Activated CD4-positive, alpha-beta T cell treated with anti-CD3 and anti-CD28 coated beads, Interleukin-2, amount 10 ng/mL, durations not matched to agents 24 days and 14 days (primary cell): Measurements from ENCODE around the gene SBK3. TPM values are rescaled to one million over a fixed set of nuclear protein-coding genes. Genes with fewer than 3 reads are reported as not detected.
"Not testable (repeated sequence)": the region's sequence is repeated elsewhere in the genome, so short reads cannot be mapped to it uniquely, and the experiment has no call there.

ENCODE experiments used
- DNase-seq: peaks from one replicate; pipeline ENCODE4 v3.0.0; 2022
- H3K27ac Mint-ChIP-seq: one replicate; pipeline ENCODE4 v1.8.0; 2022; ENCODE audit warnings: mild to moderate bottlenecking, mixed read lengths
- H3K27me3 Mint-ChIP-seq: one replicate; pipeline ENCODE4 v1.8.0; 2022; ENCODE audit warnings: mixed read lengths
- H3K36me3 Mint-ChIP-seq: one replicate; pipeline ENCODE4 v1.8.0; 2022; ENCODE audit warnings: low read depth, mild to moderate bottlenecking, mixed read lengths
- H3K4me1 Mint-ChIP-seq: one replicate; pipeline ENCODE4 v1.8.0; 2021; ENCODE audit warnings: mixed read lengths
- H3K4me3 Mint-ChIP-seq: one replicate; pipeline ENCODE4 v1.8.0; 2022; ENCODE audit warnings: mild to moderate bottlenecking, moderate library complexity, mixed read lengths
- H3K9me3 Mint-ChIP-seq: one replicate; pipeline ENCODE4 v1.8.0; 2021; ENCODE audit warnings: mixed read lengths
- intact Hi-C: fragments of 100-400 bp; cut with micrococcal nuclease; formaldehyde crosslinking; loops from one replicate; pipeline ENCODE4 v1.15.1; 2023
- total RNA-seq: library from RNA; stranded (reverse); gene quantifications from 2 replicates; pipeline ENCODE4 v1.2.3, GENCODE V29; 2022

SBK3 gene
- total RNA-seq, 1 donor from 2014 or later: not detected

DNA sequence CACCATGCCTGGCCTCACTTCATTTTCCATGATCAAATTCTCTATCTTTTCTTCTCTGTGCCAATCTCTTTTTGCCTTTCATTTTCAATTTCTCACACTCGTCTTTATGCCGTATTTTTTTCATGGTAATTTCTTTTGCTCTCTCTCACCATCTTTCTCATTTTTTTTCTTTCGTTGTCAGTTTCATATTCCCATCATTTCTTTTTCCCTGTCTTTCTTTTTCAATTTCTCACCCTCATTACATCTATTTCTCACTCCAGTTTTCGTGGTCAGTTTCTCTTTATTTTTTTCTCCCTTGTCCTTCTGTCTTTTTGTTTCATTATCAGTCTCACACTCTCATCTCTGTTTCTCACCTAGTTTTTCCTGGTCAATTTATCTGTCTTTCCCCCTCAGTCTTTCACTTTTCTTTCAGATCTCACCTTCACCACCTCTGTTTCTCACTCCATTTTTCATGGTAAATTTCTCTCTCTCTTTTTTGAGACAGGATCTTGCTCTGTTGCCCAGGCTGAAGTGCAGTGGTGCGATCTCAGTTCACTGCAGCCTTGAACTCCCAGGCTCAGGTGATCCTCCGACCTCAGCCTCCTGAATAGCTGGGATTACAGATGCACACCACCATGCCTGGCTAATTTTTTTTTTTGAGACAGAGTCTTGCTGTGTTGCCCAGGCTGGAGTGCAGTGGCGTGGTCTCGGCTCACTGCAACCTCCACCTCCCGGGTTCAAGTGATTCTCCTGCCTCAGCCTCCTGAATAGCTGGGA lies 43.0 kb downstream of the SBK3 start:
- Mint-ChIP-seq H3K27ac (no peak overlapping the region), H3K36me3 (peaks cover 11% of the 10 kb centered on the region), H3K4me1 (peaks cover 20% of the 10 kb centered on the region), H3K9me3 (peaks cover 7% of the 10 kb centered on the region), H3K4me3 (peak overlapping the region; percentile 13), H3K27me3 (peaks cover 4% of the 10 kb centered on the region)
- intact Hi-C loops: loop anchor here (5.0 kb wide), 1 partner anchor 200 kb away; no protein-coding TSS in a partner anchor
- no peak for DNase-seq

DNA sequence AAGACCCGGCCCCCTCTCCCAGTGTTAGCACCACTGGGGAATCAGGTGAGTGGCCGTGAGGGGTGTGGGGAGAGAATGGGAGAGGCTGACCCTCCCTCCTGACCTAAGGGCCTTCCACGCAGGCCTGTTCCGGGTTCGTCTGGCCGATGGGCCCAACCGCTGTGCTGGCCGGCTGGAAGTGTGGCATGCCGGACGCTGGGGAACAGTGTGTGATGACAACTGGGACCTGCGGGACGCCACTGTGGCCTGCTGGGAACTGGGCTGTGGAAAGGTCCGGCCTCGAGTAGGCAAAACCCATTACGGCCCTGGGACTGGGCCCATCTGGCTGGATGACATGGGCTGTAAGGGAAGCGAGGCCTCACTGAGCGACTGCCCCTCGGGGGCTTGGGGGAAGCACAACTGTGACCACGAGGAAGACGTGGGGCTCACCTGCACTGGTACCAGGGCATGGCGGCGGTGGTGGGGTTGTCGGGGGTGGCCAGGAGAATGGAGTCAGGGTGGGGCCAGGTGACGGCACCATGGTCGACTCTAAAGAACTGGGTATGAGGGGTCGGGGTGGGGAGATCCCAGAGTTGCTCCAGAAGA lies 44.9 kb downstream of the SBK3 start:
- no peak overlapping the region for H3K27ac Mint-ChIP-seq
- H3K36me3 Mint-ChIP-seq: peaks cover 11% of the 10 kb centered on the region
- H3K4me1 Mint-ChIP-seq: peaks cover 20% of the 10 kb centered on the region
- H3K27me3 Mint-ChIP-seq: peaks cover 4% of the 10 kb centered on the region
- no peak for DNase-seq
- intact Hi-C loops: loop anchor here (5.0 kb wide), 1 partner anchor 198 kb away; no protein-coding TSS in a partner anchor
- no peak overlapping the region for H3K4me3 Mint-ChIP-seq
- peaks cover 7% of the 10 kb centered on the region for H3K9me3 Mint-ChIP-seq

DNA sequence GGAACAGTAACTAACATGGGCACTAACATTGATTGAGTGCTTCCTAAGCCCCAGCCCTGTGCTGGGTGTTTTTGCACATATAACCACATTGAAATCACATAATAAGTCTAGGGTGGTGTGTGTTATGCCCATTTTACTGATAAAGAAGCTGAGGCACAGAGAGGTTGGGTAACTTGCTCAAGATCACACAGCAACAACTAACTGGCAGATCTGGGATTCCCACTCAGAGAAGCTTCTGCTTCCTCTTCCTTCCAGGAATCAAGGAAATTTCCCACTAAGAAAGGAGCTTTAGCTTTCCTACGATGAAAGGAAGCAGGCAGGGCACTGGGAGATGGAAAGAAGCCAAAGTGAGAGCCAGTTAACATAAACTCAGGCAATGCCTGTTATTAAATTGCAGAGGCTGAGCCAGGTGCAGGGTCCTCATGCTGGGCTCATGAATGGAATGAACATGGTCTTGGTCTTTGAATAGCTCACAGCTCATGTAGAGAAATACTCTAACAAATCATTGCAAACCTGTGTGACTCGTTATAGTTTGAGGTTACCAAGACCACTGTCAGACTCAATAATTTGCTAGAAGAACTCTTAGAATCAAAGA lies 47.0 kb downstream of the SBK3 start:
- Mint-ChIP-seq H3K27ac (peak overlapping the region; percentile 43), H3K9me3 (peaks cover 3% of the 10 kb centered on the region), H3K27me3 (no peaks in the 10 kb centered on the region), H3K4me3 (no peak overlapping the region), H3K36me3 (peaks cover 8% of the 10 kb centered on the region), H3K4me1 (peaks cover 14% of the 10 kb centered on the region)
- DNase-seq: no peak
- intact Hi-C loops: no loop called here

DNA sequence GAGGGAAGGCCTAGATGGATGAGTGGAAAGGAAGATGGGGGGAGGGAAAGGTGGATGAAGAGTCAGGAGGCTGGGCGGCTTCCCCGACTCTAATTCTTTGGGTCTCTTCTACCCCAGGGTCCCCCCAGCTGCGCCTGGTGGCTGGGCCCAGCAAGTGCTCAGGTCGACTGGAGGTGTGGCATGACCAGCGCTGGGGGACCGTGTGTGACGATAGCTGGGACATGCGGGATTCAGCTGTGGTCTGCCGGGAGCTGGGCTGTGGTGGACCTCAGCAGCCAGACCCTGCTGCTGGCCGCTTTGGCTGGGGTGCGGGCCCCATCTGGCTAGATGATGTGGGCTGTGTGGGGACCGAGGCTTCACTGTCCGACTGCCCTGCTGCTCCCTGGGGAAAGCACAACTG lies 47.6 kb downstream of the SBK3 start:
- H3K4me3 Mint-ChIP-seq: no peak overlapping the region
- H3K9me3 Mint-ChIP-seq: no peaks in the 10 kb centered on the region
- peaks cover 12% of the 10 kb centered on the region for H3K4me1 Mint-ChIP-seq
- peaks cover 6% of the 10 kb centered on the region for H3K36me3 Mint-ChIP-seq
- H3K27me3 Mint-ChIP-seq: no peaks in the 10 kb centered on the region
- intact Hi-C loops: no loop called here
- no peak for DNase-seq
- no peak overlapping the region for H3K27ac Mint-ChIP-seq

DNA sequence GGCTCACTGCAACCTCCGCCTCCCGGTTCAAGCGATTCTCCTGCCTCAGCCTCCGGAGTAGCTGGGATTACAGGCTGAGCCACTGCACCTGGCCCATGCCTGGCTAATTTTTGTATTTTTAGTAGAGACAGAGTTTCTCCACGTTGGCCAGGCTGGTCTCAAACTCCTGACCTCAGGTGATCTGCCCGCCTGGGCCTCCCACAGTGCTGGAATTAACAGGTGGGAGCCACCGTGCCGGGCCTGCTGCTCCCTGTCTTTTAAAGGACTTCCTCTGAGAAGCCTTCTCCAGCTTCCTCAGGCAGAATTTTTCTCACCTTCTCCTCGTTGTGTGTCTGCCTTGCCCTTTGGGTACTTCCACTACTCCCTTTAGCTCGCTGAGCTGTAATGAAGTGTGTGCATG lies 48.5 kb downstream of the SBK3 start:
- intact Hi-C loops, H3K27me3 Mint-ChIP-seq, H3K9me3 Mint-ChIP-seq, H3K36me3 Mint-ChIP-seq, DNase-seq, H3K27ac Mint-ChIP-seq, H3K4me1 Mint-ChIP-seq, H3K4me3 Mint-ChIP-seq: not testable (repeated sequence)

DNA sequence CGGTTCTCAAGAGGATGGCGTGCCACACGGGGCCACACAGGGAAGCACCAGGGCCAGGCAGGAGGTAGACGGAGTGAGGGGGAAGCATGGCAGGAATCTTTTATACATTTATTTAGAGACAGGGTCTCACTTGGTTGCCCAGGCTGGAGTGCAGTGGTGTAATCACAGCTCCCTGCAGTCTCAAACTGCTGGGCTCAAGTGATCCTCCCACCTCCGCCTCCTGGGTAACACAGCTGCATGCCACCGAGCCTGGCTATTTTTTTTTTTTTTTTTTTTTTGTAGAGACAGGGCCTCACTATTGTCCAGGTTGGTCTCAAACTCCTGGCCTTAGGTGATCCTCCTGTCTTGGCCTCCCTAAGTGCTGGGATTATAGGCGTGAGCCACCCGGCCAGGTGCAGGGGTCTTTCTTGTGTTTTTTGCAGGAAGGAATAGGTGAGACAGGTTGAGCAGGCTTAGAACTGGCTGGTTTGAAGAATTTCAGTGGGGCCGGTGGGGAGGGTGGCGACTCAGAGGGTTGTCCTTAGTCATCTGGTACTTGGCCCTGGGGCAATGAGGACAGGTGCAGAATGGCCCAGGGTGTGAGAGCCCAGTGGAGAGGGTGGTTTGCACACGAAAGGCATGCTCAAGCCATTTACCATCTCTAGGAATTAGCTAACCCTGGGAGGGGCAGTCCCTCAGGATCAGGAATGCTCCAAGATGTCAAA lies 49.5 kb downstream of the SBK3 start:
- H3K27me3 Mint-ChIP-seq: peaks cover 3% of the 10 kb centered on the region
- no peaks in the 10 kb centered on the region for H3K36me3 Mint-ChIP-seq
- H3K4me3 Mint-ChIP-seq: no peak overlapping the region
- H3K27ac Mint-ChIP-seq: no peak overlapping the region
- intact Hi-C loops: no loop called here
- no peaks in the 10 kb centered on the region for H3K9me3 Mint-ChIP-seq
- no peak for DNase-seq
- H3K4me1 Mint-ChIP-seq: peaks cover 3% of the 10 kb centered on the region

DNA sequence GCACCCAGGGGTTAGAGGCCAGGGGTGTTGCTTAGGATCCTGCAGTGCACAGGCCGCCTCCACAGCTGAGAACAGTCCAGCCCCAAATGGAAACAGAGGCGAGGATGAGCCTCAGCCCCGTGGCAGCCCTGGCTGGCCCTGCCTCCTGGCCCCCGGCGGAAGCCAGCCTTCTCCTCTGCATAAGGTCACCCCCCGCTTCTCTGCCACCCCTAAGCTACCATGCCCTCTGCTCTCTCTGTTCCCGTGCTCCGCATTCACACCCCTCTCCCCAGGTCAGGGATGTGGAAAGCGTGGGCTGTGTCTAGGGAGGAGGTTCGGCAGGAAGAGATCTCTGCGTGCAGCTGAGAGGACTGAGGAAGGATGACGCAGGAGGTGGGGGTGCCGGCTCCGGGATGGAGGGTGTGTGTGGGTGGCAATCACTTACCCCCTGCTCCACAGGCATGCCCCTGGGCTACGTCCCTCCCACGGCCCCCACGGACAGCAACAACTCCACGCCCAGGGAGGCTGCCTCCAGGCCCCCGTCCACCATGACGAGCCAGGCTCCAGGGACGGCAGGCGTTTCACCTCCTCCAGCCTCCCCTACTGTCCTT lies 51.1 kb downstream of the SBK3 start:
- Mint-ChIP-seq H3K9me3 (no peaks in the 10 kb centered on the region), H3K27ac (no peak overlapping the region), H3K27me3 (peaks cover 3% of the 10 kb centered on the region), H3K36me3 (no peaks in the 10 kb centered on the region), H3K4me3 (peak overlapping the region; percentile 43), H3K4me1 (peaks cover 3% of the 10 kb centered on the region)
- no peak for DNase-seq
- intact Hi-C loops: no loop called here

DNA sequence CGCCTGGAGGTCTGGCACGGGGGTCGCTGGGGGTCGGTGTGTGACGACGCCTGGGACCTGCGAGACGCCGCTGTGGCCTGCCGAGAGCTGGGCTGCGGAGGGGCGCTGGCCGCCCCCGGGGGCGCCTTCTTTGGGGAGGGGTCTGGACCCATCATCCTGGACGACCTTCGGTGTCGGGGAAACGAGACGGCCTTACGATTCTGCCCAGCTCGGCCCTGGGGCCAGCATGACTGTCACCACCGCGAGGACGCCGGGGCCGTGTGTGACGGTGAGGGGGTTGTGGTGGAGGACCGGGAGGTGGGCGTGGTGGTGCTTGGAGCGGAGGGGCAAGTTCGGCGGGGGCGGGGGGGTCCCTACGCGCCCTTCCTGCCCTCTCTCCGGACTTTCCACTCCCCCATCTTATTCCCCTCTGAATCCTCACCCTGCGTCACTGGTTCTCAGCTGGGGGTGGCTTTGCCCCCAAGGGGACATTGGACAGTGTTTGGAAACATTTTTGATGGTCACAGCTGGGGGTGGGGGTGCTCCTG lies 51.6 kb downstream of the SBK3 start:
- no peak overlapping the region for H3K27ac Mint-ChIP-seq
- H3K4me3 Mint-ChIP-seq: no peak overlapping the region
- no peak for DNase-seq
- H3K27me3 Mint-ChIP-seq: peaks cover 3% of the 10 kb centered on the region
- no peaks in the 10 kb centered on the region for H3K36me3 Mint-ChIP-seq
- no peaks in the 10 kb centered on the region for H3K9me3 Mint-ChIP-seq
- H3K4me1 Mint-ChIP-seq: peaks cover 3% of the 10 kb centered on the region
- intact Hi-C loops: no loop called here

- Mint-ChIP-seq H3K27ac (no peak overlapping the region), H3K27me3 (peaks cover 3% of the 10 kb centered on the region), H3K4me1 (peaks cover 3% of the 10 kb centered on the region), H3K36me3 (no peaks in the 10 kb centered on the region), H3K9me3 (no peaks in the 10 kb centered on the region), H3K4me3 (no peak overlapping the region)
- intact Hi-C loops: no loop called here
- no peak for DNase-seq
Observed at GRCh38 chr19:55493052-55493644, 52.2 kb downstream of the SBK3 start.

GRCh38 chr19:55492362-55492944 lies 52.9 kb downstream of the SBK3 start:
- H3K4me3 Mint-ChIP-seq: no peak overlapping the region
- H3K9me3 Mint-ChIP-seq: no peaks in the 10 kb centered on the region
- intact Hi-C loops: no loop called here
- no peak overlapping the region for H3K27ac Mint-ChIP-seq
- no peaks in the 10 kb centered on the region for H3K36me3 Mint-ChIP-seq
- H3K4me1 Mint-ChIP-seq: peaks cover 5% of the 10 kb centered on the region
- DNase-seq: no peak
- peaks cover 3% of the 10 kb centered on the region for H3K27me3 Mint-ChIP-seq

- Mint-ChIP-seq H3K27me3 (peaks cover 3% of the 10 kb centered on the region), H3K36me3 (no peaks in the 10 kb centered on the region), H3K4me3 (no peak overlapping the region), H3K4me1 (peaks cover 7% of the 10 kb centered on the region), H3K27ac (no peak overlapping the region), H3K9me3 (no peaks in the 10 kb centered on the region)
- DNase-seq: no peak
- intact Hi-C loops: no loop called here
Observed at GRCh38 chr19:55491546-55492360, 53.6 kb downstream of the SBK3 start.
